NCI-H187 treated with DMSO at 0.1 percent for 48 hours (cell line): ENCODE results near the gene CFAP97D2.
"Not testable (repeated sequence)": the region's sequence is repeated elsewhere in the genome, so short reads cannot be mapped to it uniquely, and the experiment has no call there.

ENCODE experiments used
- DNase-seq: peaks from one replicate; lab custom pipeline; 2025; lab: John Stamatoyannopoulos, UW

Gene CFAP97D2

GRCh38 chr13:114158869-114159666, 20.0 kb upstream of the CFAP97D2 start:
- not testable (repeated sequence) for DNase-seq

GRCh38 chr13:114161028-114161556, 18.0 kb upstream of the CFAP97D2 start:
- DNase-seq, result no peak

DNA sequence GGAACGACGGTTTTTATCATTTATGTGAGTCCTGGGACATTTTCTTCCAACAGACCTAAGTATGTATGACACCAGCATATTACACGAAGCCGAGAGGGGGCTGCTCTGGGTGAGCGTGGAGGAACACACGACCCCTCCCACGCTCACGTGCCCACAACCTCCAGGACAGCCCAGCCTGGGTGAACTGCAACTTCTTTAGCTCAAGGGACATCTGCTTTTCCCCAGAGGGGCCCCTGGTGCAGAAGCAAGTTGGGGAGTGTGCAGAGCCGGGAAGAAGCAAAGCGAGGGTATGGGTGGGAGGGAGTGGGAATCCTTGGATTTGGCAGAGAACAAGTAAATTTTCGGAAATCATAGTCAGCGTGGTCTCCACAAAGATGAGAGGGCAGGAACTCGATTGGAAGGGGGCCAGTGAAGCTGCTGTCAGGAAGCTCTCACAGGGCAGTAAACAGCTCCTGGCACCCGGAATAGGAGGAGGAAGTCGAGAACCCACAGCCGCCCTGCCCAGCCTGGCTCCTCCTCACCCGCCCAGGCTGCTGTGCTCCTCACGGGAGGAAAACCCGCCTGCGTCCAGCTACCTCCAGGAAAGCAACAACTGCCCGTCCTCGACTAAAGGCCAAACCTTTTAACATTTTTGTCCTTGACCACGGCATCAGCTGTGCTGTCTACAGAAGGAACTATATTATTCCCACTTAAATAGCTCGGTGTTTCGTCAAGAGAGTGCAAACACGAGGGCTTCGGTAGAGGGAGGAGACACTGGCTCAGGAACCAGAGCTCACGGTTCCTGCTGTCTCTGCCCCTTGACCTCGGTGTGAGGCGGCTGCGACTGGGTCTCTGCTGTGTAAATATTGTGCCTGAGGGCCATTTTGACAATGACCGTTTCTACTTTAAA, 17.2 kb upstream of the CFAP97D2 start:
- no peak for DNase-seq

- no peak for DNase-seq
Measured at GRCh38 chr13:114162533-114162922, 16.5 kb upstream of the CFAP97D2 start.

GRCh38 chr13:114164053-114164452, 15.0 kb upstream of the CFAP97D2 start:
- no peak for DNase-seq

GRCh38 chr13:114164681-114165429, 14.2 kb upstream of the CFAP97D2 start:
- no peak for DNase-seq

DNA sequence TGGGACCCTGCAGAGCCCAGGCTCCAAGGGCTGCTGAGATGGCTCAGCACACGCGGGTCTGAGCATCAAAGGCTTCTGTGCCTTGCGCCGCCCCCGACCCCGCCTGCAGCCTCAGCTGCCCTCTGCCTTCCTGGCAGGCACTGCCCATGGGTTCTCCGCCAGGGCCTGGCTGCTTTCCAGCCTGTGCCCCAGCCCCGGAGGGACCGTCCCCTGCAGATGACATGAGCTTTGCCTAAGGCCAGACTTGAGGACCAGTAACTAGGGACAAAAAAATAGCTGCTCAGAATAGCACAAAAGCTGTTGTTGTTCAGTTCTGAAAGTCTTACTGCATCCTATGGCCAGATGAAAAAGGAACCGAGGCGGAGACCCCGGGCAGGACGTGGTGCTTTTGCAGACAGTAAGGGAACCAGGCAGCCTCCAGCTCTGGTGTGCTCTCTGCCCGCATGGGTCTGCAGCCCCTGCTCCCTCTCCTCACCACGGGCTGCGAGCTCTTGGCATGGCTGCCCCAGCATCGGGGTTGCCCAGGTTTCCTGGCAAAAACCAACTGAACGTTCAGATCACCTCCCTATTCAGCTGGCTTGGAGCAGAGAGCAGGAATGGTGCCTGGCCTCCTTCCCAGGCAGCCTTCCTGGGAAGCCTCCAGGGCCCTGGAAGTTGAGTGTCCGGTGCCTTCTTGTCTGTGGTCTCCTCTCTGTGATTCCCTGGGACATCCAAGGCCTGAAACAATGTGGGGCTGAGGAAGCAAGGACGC, 12.5 kb upstream of the CFAP97D2 start:
- no peak for DNase-seq

GRCh38 chr13:114167426-114167825, 11.6 kb upstream of the CFAP97D2 start:
- no peak for DNase-seq

DNA sequence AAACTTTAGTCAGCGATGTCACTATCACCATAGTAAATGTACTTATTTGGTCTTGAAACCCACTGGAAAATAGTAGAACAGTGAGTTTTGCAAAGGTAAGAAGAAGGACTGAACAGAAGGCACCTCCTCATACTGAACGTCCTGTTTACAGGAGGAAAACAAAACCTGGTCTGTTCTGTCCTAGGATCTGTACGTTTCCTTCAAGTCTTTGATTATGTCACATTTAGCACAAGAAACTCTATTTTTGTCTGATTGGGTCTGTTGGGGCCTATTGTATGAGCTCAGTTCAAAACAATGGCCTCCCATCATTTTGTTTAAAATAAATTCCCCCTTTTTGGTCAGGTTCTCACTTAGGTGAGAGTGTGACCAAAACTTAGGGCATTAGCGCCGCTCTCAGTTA, 11.2 kb upstream of the CFAP97D2 start:
- DNase-seq, result no peak

GRCh38 chr13:114173272-114173671, 5.8 kb upstream of the CFAP97D2 start:
- DNase-seq, result no peak

- no peak for DNase-seq
Measured at GRCh38 chr13:114173745-114174144, 5.3 kb upstream of the CFAP97D2 start.

DNA sequence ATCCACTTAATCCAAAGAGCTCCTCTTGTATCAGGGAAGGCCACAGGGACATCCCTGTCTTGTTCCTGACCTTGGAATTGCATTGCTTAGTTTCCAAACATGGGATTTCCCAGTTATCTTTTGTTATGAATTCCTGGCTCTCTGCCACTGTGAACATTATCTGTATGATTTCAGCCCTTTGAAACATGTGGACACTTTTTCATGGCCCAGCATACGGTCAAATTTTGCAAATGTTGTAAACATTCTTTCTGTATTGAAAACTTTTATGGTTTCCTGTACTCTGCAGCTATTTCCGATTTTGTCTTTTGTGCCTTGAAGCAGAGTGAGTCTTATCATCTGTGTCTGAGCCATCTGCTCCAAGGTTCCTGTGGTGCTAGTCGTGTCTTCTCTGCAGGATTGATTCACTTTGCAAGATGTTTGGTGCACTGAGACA, 4.5 kb upstream of the CFAP97D2 start:
- DNase-seq, result no peak

DNA sequence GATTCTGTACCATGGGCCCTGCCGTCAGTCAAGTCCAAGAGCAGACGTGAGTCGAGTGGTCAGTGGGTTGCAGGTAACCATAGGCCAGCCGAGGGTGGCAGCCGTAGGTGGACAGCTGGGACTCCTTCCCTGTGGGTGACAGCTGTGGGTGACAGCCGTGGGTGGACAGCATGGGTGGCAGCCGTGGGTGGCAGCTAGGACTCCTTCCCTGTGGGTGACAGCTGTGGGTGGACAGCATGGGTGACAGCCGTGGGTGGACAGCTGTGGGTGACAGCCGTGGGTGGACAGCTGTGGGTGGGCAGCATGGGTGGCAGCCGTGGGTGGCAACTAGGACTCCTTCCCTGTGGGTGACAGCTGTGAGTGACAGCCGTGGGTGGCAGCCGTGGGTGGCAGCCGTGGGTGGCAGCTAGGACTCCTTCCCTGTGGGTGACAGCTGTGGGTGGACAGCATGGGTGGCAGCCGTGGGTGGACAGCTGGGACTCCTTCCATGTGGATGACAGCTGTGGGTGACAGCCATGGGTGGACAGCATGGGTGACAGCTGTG, 2.6 kb upstream of the CFAP97D2 start:
- not testable (repeated sequence) for DNase-seq

DNA sequence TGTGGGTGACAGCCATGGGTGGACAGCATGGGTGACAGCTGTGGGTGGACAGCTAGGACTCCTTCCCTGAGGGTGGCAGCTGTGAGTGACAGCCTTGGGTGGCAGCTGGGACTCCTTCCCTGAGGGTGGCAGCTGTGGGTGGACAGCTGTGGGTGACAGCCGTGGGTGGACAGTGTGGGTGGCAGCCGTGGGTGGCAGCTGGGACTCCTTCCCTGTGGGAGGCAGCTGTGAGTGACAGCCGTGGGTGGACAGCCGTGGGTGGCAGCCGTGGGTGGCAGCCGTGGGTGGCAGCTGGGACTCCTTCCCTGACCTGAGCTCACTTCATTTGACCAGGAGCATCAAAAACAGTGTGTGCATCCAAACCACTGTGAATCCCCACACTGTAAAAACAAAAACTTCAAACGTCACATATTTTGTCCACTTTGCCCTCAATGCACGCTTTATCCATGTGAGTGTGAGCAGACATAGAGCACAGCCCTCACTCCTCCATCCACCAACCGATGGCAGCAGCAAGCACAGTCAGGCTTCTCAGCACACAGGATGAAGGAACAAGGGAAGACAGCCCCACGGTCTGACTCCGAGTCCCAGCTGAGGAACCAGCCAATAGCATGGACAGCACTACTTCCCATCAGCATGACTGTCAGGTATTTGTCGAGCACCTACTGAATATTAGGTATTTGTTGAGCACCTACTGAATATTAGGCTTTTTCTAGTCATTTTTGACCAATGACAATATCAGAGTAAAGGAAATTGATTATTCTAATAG, 1.6 kb upstream of the CFAP97D2 start:
- DNase-seq, result no peak

GRCh38 chr13:114185182-114185971, 6.3 kb downstream of the CFAP97D2 start:
- DNase-seq, result no peak

- no peak for DNase-seq
Measured at GRCh38 chr13:114194853-114195252, 15.8 kb downstream of the CFAP97D2 start.

DNA sequence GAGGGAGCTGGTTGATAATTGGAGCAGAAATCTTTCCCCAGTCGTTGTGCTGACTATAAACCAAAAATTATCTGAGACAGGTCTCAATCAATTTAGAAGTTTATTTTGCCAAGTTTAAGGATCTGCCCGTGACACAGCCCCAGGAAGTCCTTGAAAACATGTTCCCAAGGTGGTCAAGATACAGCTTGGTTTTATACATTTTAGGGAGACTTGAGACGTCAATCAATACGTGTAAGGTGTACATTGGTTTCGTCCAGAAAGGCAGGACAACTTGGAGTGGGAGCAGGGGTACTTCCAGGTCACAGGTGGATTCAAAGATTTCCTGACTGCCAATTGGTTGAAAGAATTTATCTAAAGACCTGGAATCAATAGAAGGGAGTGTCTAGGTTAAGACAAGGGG, 17.6 kb downstream of the CFAP97D2 start:
- no peak for DNase-seq

DNA sequence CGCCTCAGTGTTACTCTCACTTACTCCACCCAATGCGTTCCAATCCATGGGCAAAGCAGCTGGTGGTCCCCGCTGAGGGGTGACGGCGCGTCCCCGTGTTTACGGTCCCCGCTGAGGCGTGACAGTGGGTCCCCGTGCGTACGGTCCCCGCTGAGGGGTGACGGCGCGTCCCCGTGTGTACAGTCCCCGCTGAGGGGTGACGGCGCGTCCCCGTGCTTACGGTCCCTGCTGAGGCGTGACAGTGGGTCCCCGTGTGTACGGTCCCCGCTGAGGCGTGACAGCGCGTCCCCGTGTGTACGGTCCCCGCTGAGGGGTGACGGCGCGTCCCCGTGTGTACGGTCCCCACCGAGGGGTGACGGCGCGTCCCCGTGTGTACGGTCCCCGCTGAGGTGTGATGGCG, 19.5 kb downstream of the CFAP97D2 start:
- no peak for DNase-seq

GRCh38 chr13:114199526-114199925, 20.5 kb downstream of the CFAP97D2 start:
- DNase-seq, result not testable (repeated sequence)
